Measurements from ENCODE around the gene ADCY6.
A peak's percentile ranks its signal among the peaks of the same experiment; 100 is the strongest.
"Not testable (repeated sequence)": the region's sequence is repeated elsewhere in the genome, so short reads cannot be mapped to it uniquely, and the experiment has no call there.

ADCY6 gene

GRCh38 chr12:48720737-48721136, 68.2 kb downstream of the ADCY6 start:
- Mint-ChIP-seq H3K9me3 (peaks cover 25% of the 10 kb centered on the region), H3K36me3 (ENCODE audit: low read depth) (peaks cover 20% of the 10 kb centered on the region)
- intact Hi-C loops (cut with micrococcal nuclease); H3K4me3 Mint-ChIP-seq; H3K4me1 Mint-ChIP-seq (ENCODE audit: low read depth); H3K27me3 Mint-ChIP-seq; H3K27ac Mint-ChIP-seq: not testable (repeated sequence)

- Mint-ChIP-seq H3K9me3 (peaks cover 25% of the 10 kb centered on the region), H3K4me1 (ENCODE audit: low read depth) (peaks cover 11% of the 10 kb centered on the region), H3K36me3 (ENCODE audit: low read depth) (peaks cover 21% of the 10 kb centered on the region)
- intact Hi-C loops (cut with micrococcal nuclease); H3K27ac Mint-ChIP-seq; H3K27me3 Mint-ChIP-seq; H3K4me3 Mint-ChIP-seq: not testable (repeated sequence)
These were observed 68.7 kb downstream of the ADCY6 start for GRCh38 chr12:48720171-48720570.

GRCh38 chr12:48719002-48719401, 69.9 kb downstream of the ADCY6 start:
- intact Hi-C loops (cut with micrococcal nuclease), result loop anchor here (10.0 kb wide), 1 partner anchor 614 kb away; the partner anchor contains the start of gene SENP1
- H3K4me3 Mint-ChIP-seq, H3K27ac Mint-ChIP-seq, H3K27me3 Mint-ChIP-seq: not testable (repeated sequence)
- peaks cover 25% of the 10 kb centered on the region for H3K9me3 Mint-ChIP-seq
- H3K4me1 Mint-ChIP-seq (ENCODE audit: low read depth), result peaks cover 22% of the 10 kb centered on the region
- H3K36me3 Mint-ChIP-seq (ENCODE audit: low read depth), result peaks cover 33% of the 10 kb centered on the region

- Mint-ChIP-seq H3K4me3 (peak overlapping the region; percentile 93), H3K4me1 (ENCODE audit: low read depth) (peaks cover 32% of the 10 kb centered on the region), H3K27ac (peak overlapping the region; percentile 98), H3K27me3 (peaks cover 3% of the 10 kb centered on the region), H3K36me3 (ENCODE audit: low read depth) (peaks cover 50% of the 10 kb centered on the region), H3K9me3 (peaks cover 25% of the 10 kb centered on the region)
- intact Hi-C loops (cut with micrococcal nuclease), result loop anchor here (10.0 kb wide), 1 partner anchor 612 kb away; the partner anchor contains the start of gene SENP1
These were observed 71.6 kb downstream of the ADCY6 start for GRCh38 chr12:48717252-48717695.

GRCh38 chr12:48716493-48717251, 72.2 kb downstream of the ADCY6 start, which contains the start of gene CCNT1:
TSS of gene CCNT1 (minus strand) at chr12:48716707. CDS start at chr12:48716675, 32 bp downstream.
- H3K27me3 Mint-ChIP-seq, result peaks cover 3% of the 10 kb centered on the region
- H3K4me1 Mint-ChIP-seq (ENCODE audit: low read depth), result peaks cover 32% of the 10 kb centered on the region
- H3K9me3 Mint-ChIP-seq, result peaks cover 25% of the 10 kb centered on the region
- peaks cover 56% of the 10 kb centered on the region for H3K36me3 Mint-ChIP-seq (ENCODE audit: low read depth)
- H3K27ac Mint-ChIP-seq, result peak within 1 kb of the TSS; percentile 98
- intact Hi-C loops (cut with micrococcal nuclease), result loop anchor here (1.0 to 10.0 kb wide), 2 partner anchors 34 to 612 kb away; partner anchors contain the start of genes KANSL2 and SENP1
- H3K4me3 Mint-ChIP-seq, result peak within 1 kb of the TSS; percentile 93
